Heart left ventricle (tissue), 13 donors: Measurements from ENCODE around the gene SIM2.

Source experiments
- POLR2A ChIP-seq, 2 donors: fragments of 450-650 bp; IDR thresholded peaks; one replicate each; pipeline ENCODE4 v1.6.1; 2017; ENCODE audit warnings: antibody characterized with exemption in 2 of 2, mild to moderate bottlenecking in 2 of 2, moderate library complexity in 2 of 2
- TF ChIP-seq, protein P1 (sequence below), 12 donors: fragments of 200-600 bp; sonication (generic) in 4 of 12; IDR thresholded peaks; one replicate each; pipeline versions ENCODE4 v1.5.0 to v1.8.0; 2018 to 2022; ENCODE audit warnings: antibody characterized with exemption in 12 of 12, mild to moderate bottlenecking in 5 of 12
- donor health status: ischemic (EF 13 %, LVEDD 7.1; RV severe dilation, severe dysfunction).
- donor health status: DM: no; HTN: yes; CAD: no.
- donor health status: DM: no; HTN: no; CAD: no.
- donor health status: ischemic (EF 25% LVEDD 6.9; RV normal size, moderate dysfunction).
- donor health status: ischemic (EF 25% LVEDD 5.7; RV mildly dilated, moderate dysfunction).
- donor health status: ischemic (EF 35%, LVEDD 5.7; RV mildly dilated, moderate dysfunction).
- donor health status: nonischemic (EF 11% LVEDD 7.7; RV severe dilation, severe dysfunction).
- donor health status: DM: yes; HTN: yes; CAD: no.
- donor health status: PGD.
- donor health status: ischemic (EF 29% LVEDD 5.4; RV normal size, mild dysfunction).
- donor health status: nonischemic (EF 23%, LVEDD 6.1; RV moderate dilation, normal function).

DNA sequence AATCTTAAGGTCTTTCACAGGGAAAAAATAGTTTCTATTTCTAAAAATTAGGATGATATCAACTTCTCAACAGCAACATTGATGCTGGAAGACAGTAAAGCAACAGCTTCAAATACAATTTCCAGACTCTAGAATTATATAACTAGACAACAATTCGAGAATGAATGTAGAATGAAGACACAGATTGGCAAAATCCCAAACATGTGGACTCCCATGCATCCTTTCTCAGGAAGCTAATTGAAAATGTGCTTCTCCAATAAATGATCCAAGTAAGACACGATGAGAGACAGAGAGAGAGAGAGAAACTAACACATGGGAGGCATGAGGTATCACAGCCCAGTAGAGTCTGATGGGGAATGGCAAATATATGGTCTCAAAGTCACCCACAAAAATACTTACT lies 21.5 kb upstream of the SIM2 start:
- TF ChIP-seq, protein P1, sequence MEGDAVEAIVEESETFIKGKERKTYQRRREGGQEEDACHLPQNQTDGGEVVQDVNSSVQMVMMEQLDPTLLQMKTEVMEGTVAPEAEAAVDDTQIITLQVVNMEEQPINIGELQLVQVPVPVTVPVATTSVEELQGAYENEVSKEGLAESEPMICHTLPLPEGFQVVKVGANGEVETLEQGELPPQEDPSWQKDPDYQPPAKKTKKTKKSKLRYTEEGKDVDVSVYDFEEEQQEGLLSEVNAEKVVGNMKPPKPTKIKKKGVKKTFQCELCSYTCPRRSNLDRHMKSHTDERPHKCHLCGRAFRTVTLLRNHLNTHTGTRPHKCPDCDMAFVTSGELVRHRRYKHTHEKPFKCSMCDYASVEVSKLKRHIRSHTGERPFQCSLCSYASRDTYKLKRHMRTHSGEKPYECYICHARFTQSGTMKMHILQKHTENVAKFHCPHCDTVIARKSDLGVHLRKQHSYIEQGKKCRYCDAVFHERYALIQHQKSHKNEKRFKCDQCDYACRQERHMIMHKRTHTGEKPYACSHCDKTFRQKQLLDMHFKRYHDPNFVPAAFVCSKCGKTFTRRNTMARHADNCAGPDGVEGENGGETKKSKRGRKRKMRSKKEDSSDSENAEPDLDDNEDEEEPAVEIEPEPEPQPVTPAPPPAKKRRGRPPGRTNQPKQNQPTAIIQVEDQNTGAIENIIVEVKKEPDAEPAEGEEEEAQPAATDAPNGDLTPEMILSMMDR (IDR thresholded peaks at IDR 0.05), result no peak
- TF ChIP-seq POLR2A (IDR thresholded peaks at IDR 0.05), result no peak
